HL-60 (cell line): ENCODE results near the gene GATA6.

Experiments used
- DNase-seq, 2 experiments: peaks; one replicate each; pipeline ENCODE4 v3.0.0-alpha.2; 2010 to 2020; ENCODE audit warnings: low read depth in 1 of 2, low spot score in 1 of 2
- H3K27ac ChIP-seq: fragments of 250-450 bp; sonication (Bioruptor Pico); replicated peaks from 2 replicates; pipeline ENCODE4 v1.5.1; 2020; ENCODE audit warnings: mild to moderate bottlenecking, moderate library complexity
- H3K27me3 ChIP-seq: fragments of 250-450 bp; sonication (Bioruptor Pico); 2 replicates; pipeline ENCODE4 v1.5.1; 2021; ENCODE audit warnings: mild to moderate bottlenecking, moderate library complexity; ENCODE audit not compliant: insufficient read depth, poor library complexity, severe bottlenecking
- H3K4me3 ChIP-seq: replicated peaks from 2 replicates; pipeline ENCODE4 v1.5.1; 2011; ENCODE audit warnings: mild to moderate bottlenecking, control low read depth, low read length; ENCODE audit not compliant: insufficient read depth
- CTCF ChIP-seq: IDR thresholded peaks from one replicate; pipeline ENCODE4 v1.5.1; 2011; ENCODE audit warnings: low read length, control low read depth, inconsistent platforms; ENCODE audit not compliant: insufficient read depth
- GABPA ChIP-seq: IDR thresholded peaks from 2 replicates; pipeline ENCODE4 v1.6.1; 2012; ENCODE audit warnings: low read depth
- POLR2AphosphoS5 ChIP-seq: IDR thresholded peaks from 2 replicates; pipeline ENCODE4 v1.6.1; 2012; ENCODE audit warnings: low read depth
- REST ChIP-seq: IDR thresholded peaks from 2 replicates; pipeline ENCODE4 v1.6.1; 2012; ENCODE audit warnings: low read depth; ENCODE audit not compliant: insufficient replicate concordance
- SPI1 ChIP-seq: IDR thresholded peaks from 2 replicates; pipeline ENCODE4 v1.6.1; 2012; ENCODE audit warnings: low read depth, mild to moderate bottlenecking, borderline replicate concordance

The GATA6 gene

GRCh38 chr18:22145160-22145559 lies 24.2 kb upstream of the GATA6 start:
- TF ChIP-seq REST: no peak
- no peak for TF ChIP-seq GABPA
- no peak for TF ChIP-seq CTCF
- no peak for TF ChIP-seq POLR2AphosphoS5
- TF ChIP-seq SPI1: no peak
- Histone ChIP-seq H3K27me3 (peaks cover 11% of the 10 kb centered on the region), H3K4me3 (no peak overlapping the region), H3K27ac (no peak overlapping the region)
- DNase-seq: no peak

- Histone ChIP-seq H3K4me3 (no peak overlapping the region), H3K27ac (no peak overlapping the region), H3K27me3 (peaks cover 8% of the 10 kb centered on the region)
- TF ChIP-seq REST: no peak
- TF ChIP-seq GABPA: no peak
- TF ChIP-seq SPI1: no peak
- no peak for TF ChIP-seq POLR2AphosphoS5
- TF ChIP-seq CTCF: no peak
- no peak for DNase-seq
Measured at GRCh38 chr18:22149710-22150109, 19.7 kb upstream of the GATA6 start.

- TF ChIP-seq SPI1 (no peak), REST (peak; percentile 79)
- Histone ChIP-seq H3K27me3 (peaks cover 13% of the 10 kb centered on the region), H3K4me3 (no peak overlapping the region), H3K27ac (no peak overlapping the region)
- DNase-seq: no peak
Measured at GRCh38 chr18:22152093-22152492, 17.3 kb upstream of the GATA6 start.

- H3K27ac ChIP-seq: no peak overlapping the region
- no peak for DNase-seq
- TF ChIP-seq REST (no peak), CTCF (no peak), SPI1 (no peak), POLR2AphosphoS5 (no peak), GABPA (no peak)
- H3K27me3 ChIP-seq: peaks cover 5% of the 10 kb centered on the region
- H3K4me3 ChIP-seq: no peak overlapping the region
Measured at GRCh38 chr18:22153428-22153827, 16.0 kb upstream of the GATA6 start.
